Naive thymus-derived CD4-positive, alpha-beta T cell (primary cell): ENCODE measurements around the gene RGS19. TPM values are rescaled to one million over a fixed set of nuclear protein-coding genes. Genes with fewer than 3 reads are reported as not detected.

Experiments
- ATAC-seq: fragments of 150-1000 bp; cut with Tn5 transposase; 2 replicates; pipeline ENCODE4 v1.10.0; 2021; ENCODE audit warnings: mild to moderate bottlenecking, moderate library complexity
- CTCF ChIA-PET: fragments of 350-600 bp; sonication (Branson Sonifier 250); formaldehyde crosslinking; loops from one replicate; lab custom pipeline; 2021; ENCODE audit warnings: antibody characterized with exemption; lab: Charles Lee
- POLR2A ChIA-PET: fragments of 350-600 bp; sonication (Branson Sonifier 250); formaldehyde crosslinking; loops from one replicate; lab custom pipeline; 2021; ENCODE audit warnings: antibody characterized with exemption, inconsistent platforms; lab: Charles Lee
- DNase-seq, 9 donors: peaks; one replicate each; pipeline versions ENCODE4 v3.0.0 to v3.0.0-alpha.2; 2020 to 2022; ENCODE audit warnings: mixed read lengths in 1 of 9
- H3K27ac ChIP-seq: one replicate; pipeline ENCODE4 v1.7.0; 2013; ENCODE audit warnings: mild to moderate bottlenecking, low read depth, low read length, moderate library complexity
- H3K27me3 ChIP-seq, 2 donors: one replicate each; pipeline ENCODE4 v1.7.0; 2013; ENCODE audit warnings: low read length in 2 of 2, mild to moderate bottlenecking in 2 of 2, moderate library complexity in 2 of 2; ENCODE audit not compliant: control insufficient read depth in 2 of 2, insufficient read depth in 2 of 2
- H3K36me3 ChIP-seq, 3 experiments: 1 replicate in 2 of 3; 2 replicates in 1 of 3; pipeline ENCODE4 v1.7.0; 2013; ENCODE audit warnings: low read length in 3 of 3, mild to moderate bottlenecking in 3 of 3, moderate library complexity in 1 of 3; ENCODE audit not compliant: insufficient read depth in 3 of 3, control insufficient read depth in 2 of 3
- H3K4me1 ChIP-seq, 2 donors: one replicate each; pipeline ENCODE4 v1.7.0; 2013; ENCODE audit warnings: low read length in 2 of 2, mild to moderate bottlenecking in 2 of 2, moderate library complexity in 1 of 2; ENCODE audit not compliant: control insufficient read depth in 2 of 2, insufficient read depth in 2 of 2
- H3K4me3 ChIP-seq: 2 replicates; pipeline ENCODE4 v1.7.0; 2013; ENCODE audit warnings: mild to moderate bottlenecking, low read length
- H3K9me3 ChIP-seq, 3 experiments: 1 replicate in 2 of 3; 2 replicates in 1 of 3; pipeline ENCODE4 v1.7.0; 2013; ENCODE audit warnings: low read length in 3 of 3; ENCODE audit not compliant: control insufficient read depth in 2 of 3
- H3K27ac Mint-ChIP-seq, 9 donors: one replicate each; pipeline ENCODE4 v1.8.0; 2020 to 2022; ENCODE audit warnings: mixed read lengths in 9 of 9, mild to moderate bottlenecking in 8 of 9, moderate library complexity in 5 of 9, inconsistent platforms in 2 of 9
- H3K27me3 Mint-ChIP-seq, 5 donors: one replicate each; pipeline ENCODE4 v1.8.0; 2021 to 2022; ENCODE audit warnings: mixed read lengths in 5 of 5, mild to moderate bottlenecking in 1 of 5
- H3K36me3 Mint-ChIP-seq, 5 donors: one replicate each; pipeline ENCODE4 v1.8.0; 2020 to 2022; ENCODE audit warnings: mixed read lengths in 5 of 5, mild to moderate bottlenecking in 3 of 5, inconsistent platforms in 1 of 5
- H3K4me1 Mint-ChIP-seq, 7 donors: one replicate each; pipeline ENCODE4 v1.8.0; 2020 to 2022; ENCODE audit warnings: mixed read lengths in 7 of 7, mild to moderate bottlenecking in 3 of 7, inconsistent platforms in 1 of 7
- H3K4me3 Mint-ChIP-seq, 10 donors: one replicate each; pipeline ENCODE4 v1.8.0; 2020 to 2022; ENCODE audit warnings: mild to moderate bottlenecking in 10 of 10, mixed read lengths in 10 of 10, moderate library complexity in 6 of 10, inconsistent platforms in 2 of 10
- H3K9me3 Mint-ChIP-seq, 11 donors: one replicate each; pipeline ENCODE4 v1.8.0; 2020 to 2022; ENCODE audit warnings: mixed read lengths in 11 of 11, mild to moderate bottlenecking in 4 of 11, inconsistent platforms in 1 of 11, moderate library complexity in 1 of 11
- intact Hi-C, 2 donors: fragments of 100-400 bp; cut with micrococcal nuclease; formaldehyde crosslinking; loops; one replicate each; pipeline ENCODE4 v1.15.1; 2023
- polyA plus RNA-seq, 2 donors: library from polyadenylated mRNA; unstranded; fragments of 300-500 nt; fragmentation: Illumina TruSeq; gene quantifications; one replicate each; pipeline ENCODE4 v1.2.3, GENCODE V29; 2021
- total RNA-seq, 6 experiments: library from RNA in 5 of 6; stranded (reverse) in 5 of 6; gene quantifications; 1 replicate in 5 of 6; 2 replicates in 1 of 6; pipeline ENCODE4 v1.2.3 and lab custom pipeline; 2021 to 2026

RGS19 gene
- total and polyA plus RNA-seq, 7 experiments from 2014 or later, result 21.8 to 93.4 (median 55.2) TPM

GRCh38 chr20:64072498-64073063 lies 6.7 kb downstream of the RGS19 start:
- Histone ChIP-seq H3K36me3 (peaks cover 0 to 45% (median 0%) of the 10 kb centered on the region in 3 experiments), H3K9me3 (no peaks in the 10 kb centered on the region), H3K27me3 (no peaks in the 10 kb centered on the region), H3K4me1 (peaks cover 12 to 23% of the 10 kb centered on the region in 2 donors), H3K27ac (no peak overlapping the region), H3K4me3 (no peak overlapping the region)
- no peaks in the 10 kb centered on the region for H3K9me3 Mint-ChIP-seq
- no peak overlapping the region for H3K4me3 Mint-ChIP-seq
- ChIA-PET POLR2A (interaction anchor here (0.6 to 0.7 kb wide), 2 partner anchors 29 to 50 kb away, joined by 3 read pairs; no protein-coding TSS in a partner anchor), CTCF (interaction anchor here (1.0 kb wide), 1 partner anchor 12 kb away, joined by 5 read pairs; the partner anchor contains the start of gene LKAAEAR1)
- H3K27ac Mint-ChIP-seq, result peak overlapping the region in 3 of 9 donors; percentile 8 to 47 (median 9)
- peaks cover 0 to 8% (median 0%) of the 10 kb centered on the region in 5 donors for H3K36me3 Mint-ChIP-seq
- ATAC-seq (no peak), DNase-seq (no peak)
- intact Hi-C loops, result no loop called here
- peaks cover 0 to 35% (median 11%) of the 10 kb centered on the region in 7 donors for H3K4me1 Mint-ChIP-seq
- H3K27me3 Mint-ChIP-seq, result no peaks in the 10 kb centered on the region

DNA sequence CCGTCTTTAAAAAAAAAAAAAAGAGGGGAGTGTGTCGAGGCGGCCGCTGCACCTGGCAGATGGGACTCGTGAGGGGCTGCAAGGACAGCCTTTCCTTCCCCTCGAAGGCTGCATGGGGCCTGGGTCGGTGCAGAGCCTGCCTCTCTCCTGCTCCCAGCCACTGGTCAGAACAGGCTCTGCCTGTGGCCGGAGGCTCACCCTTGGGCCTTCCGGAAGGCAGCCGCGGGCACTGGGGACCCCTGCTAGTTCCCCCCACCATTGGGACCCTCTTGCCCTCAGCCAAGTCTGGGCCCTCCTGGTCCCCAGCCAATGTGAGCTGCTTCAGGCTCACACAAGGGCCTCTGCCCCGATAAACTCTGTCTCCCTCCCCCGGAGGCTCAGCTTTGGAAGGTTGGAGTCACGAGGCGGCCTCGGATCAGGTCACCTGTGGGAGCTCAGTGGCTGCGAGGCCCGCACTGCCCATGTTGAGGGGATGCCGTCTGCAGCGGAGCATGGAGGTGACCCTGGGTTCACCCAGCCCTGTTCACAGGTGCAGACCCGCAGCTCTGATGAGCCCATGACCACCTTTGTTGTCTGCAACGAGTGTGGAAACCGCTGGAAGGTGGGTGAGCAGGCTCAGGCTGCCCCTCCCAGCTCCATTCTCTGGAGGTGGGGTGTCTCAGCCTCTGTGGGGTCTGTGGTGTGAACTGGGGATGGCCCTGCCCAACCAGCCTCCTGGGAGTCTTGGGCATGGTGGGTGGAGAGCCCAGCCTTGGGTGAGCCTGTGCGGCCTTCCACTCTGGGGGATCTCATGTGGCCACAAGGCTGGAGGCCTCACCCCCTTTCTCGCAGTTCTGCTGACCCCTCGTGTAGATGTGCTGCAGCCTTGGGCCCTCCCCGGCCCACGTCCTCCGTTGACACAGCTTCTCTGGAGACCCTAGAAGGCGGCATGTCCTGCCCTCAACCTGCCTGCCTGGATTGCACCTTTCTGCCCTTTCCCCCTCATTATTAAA lies 7.7 kb downstream of the RGS19 start:
- H3K36me3 ChIP-seq, result peaks cover 0 to 45% (median 0%) of the 10 kb centered on the region in 3 experiments
- peaks cover 8 to 38% (median 17%) of the 10 kb centered on the region in 7 donors for H3K4me1 Mint-ChIP-seq
- peaks cover 10 to 24% of the 10 kb centered on the region in 2 donors for H3K4me1 ChIP-seq
- H3K27me3 Mint-ChIP-seq, result no peaks in the 10 kb centered on the region
- no peak overlapping the region for H3K27ac ChIP-seq
- H3K27me3 ChIP-seq, result no peaks in the 10 kb centered on the region
- no peak for ATAC-seq
- intact Hi-C loops, result no loop called here
- no peaks in the 10 kb centered on the region for H3K9me3 ChIP-seq
- CTCF ChIA-PET, result interaction anchor here (1.0 kb wide), 1 partner anchor 13 kb away, joined by 5 read pairs; the partner anchor contains the start of gene LKAAEAR1
- H3K4me3 ChIP-seq, result no peak overlapping the region
- H3K27ac Mint-ChIP-seq, result peak overlapping the region in 2 of 9 donors; percentile 8 to 47
- no peaks in the 10 kb centered on the region for H3K9me3 Mint-ChIP-seq
- no peak overlapping the region for H3K4me3 Mint-ChIP-seq
- POLR2A ChIA-PET, result interaction anchor here (0.8 to 1.1 kb wide), 3 partner anchors 9 to 20 kb away, joined by 3 to 4 read pairs (median 3); partner anchors contain the start of gene TCEA2
- peaks cover 0 to 8% (median 0%) of the 10 kb centered on the region in 5 donors for H3K36me3 Mint-ChIP-seq
- DNase-seq, result no peak

GRCh38 chr20:64070244-64070993 lies 8.9 kb downstream of the RGS19 start:
- intact Hi-C loops, result no loop called here
- DNase-seq, result no peak
- H3K27ac Mint-ChIP-seq, result peak overlapping the region in 2 of 9 donors; percentile 48 to 55

GRCh38 chr20:64069614-64070243 lies 9.6 kb downstream of the RGS19 start:
- ATAC-seq, result no peak
- intact Hi-C loops, result loop anchor here in 1 of 2 donors (1.0 to 10.0 kb wide), 4 partner anchors 30 to 535 kb away; partner anchors contain the start of genes ABHD16B, DNAJC5, PTK6 and TPD52L2
- peaks cover 0 to 5% (median 0%) of the 10 kb centered on the region in 5 donors for H3K36me3 Mint-ChIP-seq
- no peak for DNase-seq
- Histone ChIP-seq H3K9me3 (no peaks in the 10 kb centered on the region), H3K4me3 (no peak overlapping the region), H3K27ac (peak overlapping the region; percentile 5), H3K36me3 (peaks cover 0 to 29% (median 0%) of the 10 kb centered on the region in 3 experiments), H3K4me1 (peaks cover 23 to 36% of the 10 kb centered on the region in 2 donors), H3K27me3 (no peaks in the 10 kb centered on the region)
- H3K9me3 Mint-ChIP-seq, result no peaks in the 10 kb centered on the region
- ChIA-PET CTCF (interaction anchor here (1.2 to 1.6 kb wide), 2 partner anchors 12 to 51 kb away, joined by 3 to 5 read pairs; no protein-coding TSS in a partner anchor), POLR2A (interaction anchor here (1.6 kb wide), 1 partner anchor 10 kb away, joined by 11 read pairs; the partner anchor contains the start of genes OPRL1 and RGS19)
- H3K27ac Mint-ChIP-seq, result no peak overlapping the region
- H3K4me3 Mint-ChIP-seq, result no peak overlapping the region
- peaks cover 23 to 44% (median 34%) of the 10 kb centered on the region in 7 donors for H3K4me1 Mint-ChIP-seq
- no peaks in the 10 kb centered on the region for H3K27me3 Mint-ChIP-seq

More at GRCh38 chr20:64070244-64070993, 8.9 kb downstream of the RGS19 start:
- Histone ChIP-seq H3K27me3 (no peaks in the 10 kb centered on the region), H3K4me3 (no peak overlapping the region), H3K27ac (no peak overlapping the region), H3K36me3 (peaks cover 0 to 35% (median 0%) of the 10 kb centered on the region in 3 experiments), H3K4me1 (peaks cover 18 to 30% of the 10 kb centered on the region in 2 donors), H3K9me3 (no peaks in the 10 kb centered on the region)
- no peak for ATAC-seq
- POLR2A ChIA-PET, result no interaction called here
- H3K9me3 Mint-ChIP-seq, result no peaks in the 10 kb centered on the region
- H3K36me3 Mint-ChIP-seq, result peaks cover 0 to 6% (median 0%) of the 10 kb centered on the region in 5 donors
- peaks cover 18 to 41% (median 28%) of the 10 kb centered on the region in 7 donors for H3K4me1 Mint-ChIP-seq
- H3K4me3 Mint-ChIP-seq, result no peak overlapping the region
- no peaks in the 10 kb centered on the region for H3K27me3 Mint-ChIP-seq
- CTCF ChIA-PET, result interaction anchor here (1.2 to 1.6 kb wide), 2 partner anchors 13 to 50 kb away, joined by 3 to 5 read pairs; no protein-coding TSS in a partner anchor

DNA sequence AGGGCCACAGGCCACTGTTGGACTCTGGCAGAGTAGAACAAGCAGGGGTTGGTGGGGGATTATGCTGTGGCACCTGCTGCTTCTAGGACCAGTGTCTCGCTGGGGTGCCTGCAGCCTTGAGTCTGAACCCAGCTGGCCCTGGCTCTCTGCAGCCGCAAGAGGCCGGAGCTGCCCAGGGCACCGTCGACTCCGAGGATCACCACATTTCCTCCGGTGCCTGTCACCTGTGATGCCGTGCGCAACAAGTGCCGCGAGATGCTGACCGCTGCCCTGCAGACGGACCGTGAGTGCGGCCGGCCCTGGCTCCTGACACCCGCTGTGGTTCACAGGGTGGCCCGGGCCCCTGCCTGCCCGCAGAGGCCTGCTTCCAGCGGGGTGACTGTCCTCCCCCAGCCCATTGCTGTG lies 10.1 kb downstream of the RGS19 start:
- peaks cover 24 to 49% (median 37%) of the 10 kb centered on the region in 7 donors for H3K4me1 Mint-ChIP-seq
- Histone ChIP-seq H3K4me1 (peaks cover 23 to 36% of the 10 kb centered on the region in 2 donors), H3K27ac (peak overlapping the region; percentile 5), H3K36me3 (peaks cover 0 to 25% (median 0%) of the 10 kb centered on the region in 3 experiments), H3K27me3 (no peaks in the 10 kb centered on the region), H3K4me3 (no peak overlapping the region), H3K9me3 (no peaks in the 10 kb centered on the region)
- H3K27me3 Mint-ChIP-seq, result no peaks in the 10 kb centered on the region
- intact Hi-C loops, result loop anchor here in 1 of 2 donors (1.0 to 10.0 kb wide), 4 partner anchors 30 to 534 kb away; partner anchors contain the start of genes ABHD16B, DNAJC5, PTK6 and TPD52L2
- H3K4me3 Mint-ChIP-seq, result no peak overlapping the region
- ChIA-PET POLR2A (interaction anchor here (0.8 to 1.6 kb wide), 2 partner anchors 9 to 10 kb away, joined by 4 to 11 read pairs; partner anchors contain the start of genes OPRL1 and RGS19), CTCF (interaction anchor here (1.2 to 1.6 kb wide), 3 partner anchors 10 to 51 kb away, joined by 3 to 5 read pairs (median 4); partner anchors contain the start of genes OPRL1 and RGS19)
- ATAC-seq, result no peak
- peak overlapping the region in 2 of 9 donors; percentile 55 to 59 for H3K27ac Mint-ChIP-seq
- H3K36me3 Mint-ChIP-seq, result peaks cover 0 to 5% (median 0%) of the 10 kb centered on the region in 5 donors
- no peak for DNase-seq
- no peaks in the 10 kb centered on the region for H3K9me3 Mint-ChIP-seq
